A172 (cell line): Measurements from ENCODE around the gene POLR3B. TPM values are rescaled to one million over a fixed set of nuclear protein-coding genes. Genes with fewer than 3 reads are reported as not detected.

Source experiments
- DNase-seq: peaks from one replicate; pipeline ENCODE4 v3.0.0-alpha.2; 2015; ENCODE audit warnings: low spot score
- total RNA-seq: library from RNA; depleted of rRNA; stranded (reverse); fragments of >200 nt; shearing (Covaris generic); gene quantifications from 2 replicates; pipeline ENCODE4 v1.2.3, GENCODE V29; 2014; rRNA removed

Gene POLR3B
- total RNA-seq, 1 experiment from 2014 or later = 7.2 TPM

- DNase-seq = no peak
Measured at GRCh38 chr12:106551410-106551809, 193.9 kb downstream of the POLR3B start.

- DNase-seq = no peak
Measured at GRCh38 chr12:106552228-106552627, 194.7 kb downstream of the POLR3B start.

Other genes starting within 250 kb of the POLR3B start
- gene NUAK1, start 218.8 kb upstream of the POLR3B start, total RNA-seq = 35.5 and 36.1 TPM in 2 replicates
- gene CKAP4, start 109.7 kb upstream of the POLR3B start, total RNA-seq = 112 and 133 TPM in 2 replicates
- 3.6 TPM in 2 replicates for gene TCP11L2, start 55.0 kb upstream of the POLR3B start, total RNA-seq
- gene RFX4, start 225.3 kb downstream of the POLR3B start, total RNA-seq = not detected in 2 replicates